ENCODE measurements around the gene CCAR1.
A peak's percentile ranks its signal among the peaks of the same experiment; 100 is the strongest.
"Not testable (repeated sequence)": the region's sequence is repeated elsewhere in the genome, so short reads cannot be mapped to it uniquely, and the experiment has no call there.

CCAR1 gene

GRCh38 chr10:68828833-68829232 is 107.8 kb downstream of the CCAR1 start:
- DNase-seq, result no peak
- no peaks in the 10 kb centered on the region for H3K36me3 Mint-ChIP-seq

GRCh38 chr10:68829521-68829920 is 108.5 kb downstream of the CCAR1 start:
- CTCF ChIA-PET, result no interaction called here

More at GRCh38 chr10:68828833-68829232, 107.8 kb downstream of the CCAR1 start:
- CTCF ChIA-PET, result no interaction called here
- peaks cover 47% of the 10 kb centered on the region for H3K27me3 Mint-ChIP-seq
- H3K9me3 Mint-ChIP-seq, result no peaks in the 10 kb centered on the region
- peaks cover 17% of the 10 kb centered on the region for H3K4me1 Mint-ChIP-seq
- no peak overlapping the region for H3K27ac Mint-ChIP-seq
- H3K4me3 Mint-ChIP-seq, result peak overlapping the region; percentile 47

GRCh38 chr10:68829952-68830351 is 108.9 kb downstream of the CCAR1 start:
- Mint-ChIP-seq H3K36me3 (no peaks in the 10 kb centered on the region), H3K4me1 (peaks cover 17% of the 10 kb centered on the region), H3K4me3 (no peak overlapping the region), H3K9me3 (no peaks in the 10 kb centered on the region), H3K27ac (no peak overlapping the region), H3K27me3 (peaks cover 51% of the 10 kb centered on the region)
- CTCF ChIA-PET, result no interaction called here
- no peak for DNase-seq

More at GRCh38 chr10:68829521-68829920, 108.5 kb downstream of the CCAR1 start:
- Mint-ChIP-seq H3K27me3 (peaks cover 51% of the 10 kb centered on the region), H3K36me3 (no peaks in the 10 kb centered on the region), H3K4me3 (no peak overlapping the region), H3K4me1 (peaks cover 17% of the 10 kb centered on the region), H3K27ac (no peak overlapping the region), H3K9me3 (no peaks in the 10 kb centered on the region)
- DNase-seq, result no peak

GRCh38 chr10:68831961-68832455 is 111.0 kb downstream of the CCAR1 start:
- Mint-ChIP-seq H3K9me3 (no peaks in the 10 kb centered on the region), H3K4me1 (peaks cover 9% of the 10 kb centered on the region), H3K27ac (no peak overlapping the region), H3K36me3 (no peaks in the 10 kb centered on the region), H3K27me3 (peaks cover 37% of the 10 kb centered on the region), H3K4me3 (no peak overlapping the region)
- CTCF ChIA-PET, result no interaction called here
- DNase-seq, result no peak

GRCh38 chr10:68832601-68833000 is 111.6 kb downstream of the CCAR1 start:
- no peaks in the 10 kb centered on the region for H3K36me3 Mint-ChIP-seq
- peaks cover 35% of the 10 kb centered on the region for H3K27me3 Mint-ChIP-seq
- CTCF ChIA-PET, result interaction anchor here (0.7 kb wide), 1 partner anchor 47 kb away, joined by 4 read pairs; no protein-coding TSS in a partner anchor
- no peak for DNase-seq
- H3K4me3 Mint-ChIP-seq, result no peak overlapping the region
- no peaks in the 10 kb centered on the region for H3K9me3 Mint-ChIP-seq
- H3K4me1 Mint-ChIP-seq, result peaks cover 9% of the 10 kb centered on the region
- H3K27ac Mint-ChIP-seq, result no peak overlapping the region

GRCh38 chr10:68837626-68838322 is 116.7 kb downstream of the CCAR1 start:
- no peaks in the 10 kb centered on the region for H3K4me1 Mint-ChIP-seq
- H3K4me3 Mint-ChIP-seq, result no peak overlapping the region
- CTCF ChIA-PET, result no interaction called here
- DNase-seq, result no peak
- H3K36me3 Mint-ChIP-seq, result no peaks in the 10 kb centered on the region
- H3K27me3 Mint-ChIP-seq, result peaks cover 6% of the 10 kb centered on the region
- H3K27ac Mint-ChIP-seq, result no peak overlapping the region
- no peaks in the 10 kb centered on the region for H3K9me3 Mint-ChIP-seq

- not testable (repeated sequence) for H3K9me3 Mint-ChIP-seq, DNase-seq, H3K4me3 Mint-ChIP-seq, H3K27me3 Mint-ChIP-seq, H3K36me3 Mint-ChIP-seq, H3K27ac Mint-ChIP-seq, H3K4me1 Mint-ChIP-seq
- CTCF ChIA-PET, result interaction anchor here (0.6 kb wide), 1 partner anchor 52 kb away, joined by 3 read pairs; no protein-coding TSS in a partner anchor
These were observed 119.6 kb downstream of the CCAR1 start for GRCh38 chr10:68840650-68841049.
